Astrocyte (in vitro differentiated cells and primary cell): ENCODE results near the gene CSGALNACT2. TPM values are rescaled to one million over a fixed set of nuclear protein-coding genes. Genes with fewer than 3 reads are reported as not detected.

Source experiments
- DNase-seq: peaks from one replicate; pipeline ENCODE4 v3.0.0-alpha.2; 2010; ENCODE audit warnings: low read depth
- FAIRE-seq: peaks from 2 replicates; lab custom pipeline; 2011; peaks lifted over from hg19 to GRCh38; lab: Jason Lieb, UNC
- H2AFZ ChIP-seq: 2 replicates; pipeline ENCODE4 v1.6.0; 2012; ENCODE audit warnings: low read depth, low read length, inconsistent platforms
- H3K27ac ChIP-seq: 2 replicates; pipeline ENCODE4 v1.5.1; 2011; ENCODE audit warnings: low read depth, low read length, inconsistent platforms
- H3K27me3 ChIP-seq: 2 replicates; pipeline ENCODE4 v1.6.0; 2011; ENCODE audit warnings: low read length, inconsistent platforms; ENCODE audit not compliant: insufficient read depth
- H3K36me3 ChIP-seq: 2 replicates; pipeline ENCODE4 v1.5.1; 2011; ENCODE audit warnings: low read length, inconsistent platforms; ENCODE audit not compliant: insufficient read depth
- H3K4me1 ChIP-seq: 2 replicates; pipeline ENCODE4 v1.5.1; 2011; ENCODE audit warnings: low read length, inconsistent platforms; ENCODE audit not compliant: insufficient read depth
- H3K4me2 ChIP-seq: 2 replicates; pipeline ENCODE4 v1.6.0; 2012; ENCODE audit warnings: low read length, inconsistent platforms
- H3K4me3 ChIP-seq: 2 replicates; pipeline ENCODE4 v1.5.1; 2011; ENCODE audit warnings: low read depth, mild to moderate bottlenecking, low read length, inconsistent platforms; ENCODE audit not compliant: insufficient read depth
- H3K79me2 ChIP-seq: 2 replicates; pipeline ENCODE4 v1.6.0; 2012; ENCODE audit warnings: mild to moderate bottlenecking, low read length, inconsistent platforms; ENCODE audit not compliant: insufficient read depth
- H3K9ac ChIP-seq: 2 replicates; pipeline ENCODE4 v1.6.0; 2012; ENCODE audit warnings: mild to moderate bottlenecking, low read length, inconsistent platforms
- H3K9me3 ChIP-seq: 2 replicates; pipeline ENCODE4 v1.5.1; 2012; ENCODE audit warnings: low read depth, mild to moderate bottlenecking, low read length, inconsistent platforms; ENCODE audit not compliant: insufficient read depth
- H4K20me1 ChIP-seq: 2 replicates; pipeline ENCODE4 v1.6.0; 2012; ENCODE audit warnings: low read length, inconsistent platforms; ENCODE audit not compliant: insufficient read depth
- H3K27ac Mint-ChIP-seq: one replicate; pipeline ENCODE4 v1.8.0; 2021; ENCODE audit warnings: mild to moderate bottlenecking, mixed read lengths; ENCODE audit not compliant: unreplicated experiment
- H3K27me3 Mint-ChIP-seq: one replicate; pipeline ENCODE4 v1.8.0; 2021; ENCODE audit warnings: low read depth, mixed read lengths; ENCODE audit not compliant: unreplicated experiment
- H3K36me3 Mint-ChIP-seq: one replicate; pipeline ENCODE4 v1.8.0; 2021; ENCODE audit warnings: low read depth, mixed read lengths; ENCODE audit not compliant: unreplicated experiment
- H3K4me1 Mint-ChIP-seq: one replicate; pipeline ENCODE4 v1.8.0; 2021; ENCODE audit warnings: low read depth, mixed read lengths; ENCODE audit not compliant: unreplicated experiment
- H3K4me3 Mint-ChIP-seq: one replicate; pipeline ENCODE4 v1.8.0; 2021; ENCODE audit warnings: mild to moderate bottlenecking, moderate library complexity, mixed read lengths; ENCODE audit not compliant: unreplicated experiment
- H3K9me3 Mint-ChIP-seq: one replicate; pipeline ENCODE4 v1.8.0; 2021; ENCODE audit warnings: mild to moderate bottlenecking, mixed read lengths; ENCODE audit not compliant: unreplicated experiment
- EZH2 ChIP-seq: IDR thresholded peaks from 2 replicates; pipeline ENCODE4 v1.6.1; 2012; ENCODE audit warnings: mild to moderate bottlenecking, low read length, inconsistent platforms; ENCODE audit not compliant: insufficient read depth
- total RNA-seq: library from RNA; stranded (reverse); gene quantifications from 2 replicates; pipeline ENCODE4 v1.2.1, GENCODE V29; 2021
- TF ChIP-seq, protein P1 (sequence below): IDR thresholded peaks from 2 replicates; pipeline ENCODE4 v1.5.1; 2011; ENCODE audit warnings: low read depth, mild to moderate bottlenecking, inconsistent platforms, low read length, moderate library complexity; ENCODE audit not compliant: insufficient read depth

The CSGALNACT2 gene
- total RNA-seq, 1 donor from 2014 or later = 28.5 TPM

GRCh38 chr10:43231523-43232078 is 93.4 kb downstream of the CSGALNACT2 start:
- Histone ChIP-seq H3K27me3 (peaks cover 34% of the 10 kb centered on the region), H4K20me1 (no peaks in the 10 kb centered on the region), H3K4me1 (no peaks in the 10 kb centered on the region), H3K36me3 (no peaks in the 10 kb centered on the region), H3K4me2 (no peak overlapping the region), H3K79me2 (no peaks in the 10 kb centered on the region), H2AFZ (no peak overlapping the region), H3K9ac (no peak overlapping the region), H3K9me3 (no peaks in the 10 kb centered on the region), H3K27ac (no peak overlapping the region), H3K4me3 (no peak overlapping the region)
- peaks cover 73% of the 10 kb centered on the region for H3K27me3 Mint-ChIP-seq
- no peak for FAIRE-seq
- no peak overlapping the region for H3K4me3 Mint-ChIP-seq
- peaks cover 2% of the 10 kb centered on the region for H3K4me1 Mint-ChIP-seq
- peaks cover 4% of the 10 kb centered on the region for H3K36me3 Mint-ChIP-seq
- TF ChIP-seq EZH2 = no peak
- TF ChIP-seq, protein P1, sequence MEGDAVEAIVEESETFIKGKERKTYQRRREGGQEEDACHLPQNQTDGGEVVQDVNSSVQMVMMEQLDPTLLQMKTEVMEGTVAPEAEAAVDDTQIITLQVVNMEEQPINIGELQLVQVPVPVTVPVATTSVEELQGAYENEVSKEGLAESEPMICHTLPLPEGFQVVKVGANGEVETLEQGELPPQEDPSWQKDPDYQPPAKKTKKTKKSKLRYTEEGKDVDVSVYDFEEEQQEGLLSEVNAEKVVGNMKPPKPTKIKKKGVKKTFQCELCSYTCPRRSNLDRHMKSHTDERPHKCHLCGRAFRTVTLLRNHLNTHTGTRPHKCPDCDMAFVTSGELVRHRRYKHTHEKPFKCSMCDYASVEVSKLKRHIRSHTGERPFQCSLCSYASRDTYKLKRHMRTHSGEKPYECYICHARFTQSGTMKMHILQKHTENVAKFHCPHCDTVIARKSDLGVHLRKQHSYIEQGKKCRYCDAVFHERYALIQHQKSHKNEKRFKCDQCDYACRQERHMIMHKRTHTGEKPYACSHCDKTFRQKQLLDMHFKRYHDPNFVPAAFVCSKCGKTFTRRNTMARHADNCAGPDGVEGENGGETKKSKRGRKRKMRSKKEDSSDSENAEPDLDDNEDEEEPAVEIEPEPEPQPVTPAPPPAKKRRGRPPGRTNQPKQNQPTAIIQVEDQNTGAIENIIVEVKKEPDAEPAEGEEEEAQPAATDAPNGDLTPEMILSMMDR = no peak
- H3K9me3 Mint-ChIP-seq = peaks cover 8% of the 10 kb centered on the region
- DNase-seq = no peak
- no peak overlapping the region for H3K27ac Mint-ChIP-seq

DNA sequence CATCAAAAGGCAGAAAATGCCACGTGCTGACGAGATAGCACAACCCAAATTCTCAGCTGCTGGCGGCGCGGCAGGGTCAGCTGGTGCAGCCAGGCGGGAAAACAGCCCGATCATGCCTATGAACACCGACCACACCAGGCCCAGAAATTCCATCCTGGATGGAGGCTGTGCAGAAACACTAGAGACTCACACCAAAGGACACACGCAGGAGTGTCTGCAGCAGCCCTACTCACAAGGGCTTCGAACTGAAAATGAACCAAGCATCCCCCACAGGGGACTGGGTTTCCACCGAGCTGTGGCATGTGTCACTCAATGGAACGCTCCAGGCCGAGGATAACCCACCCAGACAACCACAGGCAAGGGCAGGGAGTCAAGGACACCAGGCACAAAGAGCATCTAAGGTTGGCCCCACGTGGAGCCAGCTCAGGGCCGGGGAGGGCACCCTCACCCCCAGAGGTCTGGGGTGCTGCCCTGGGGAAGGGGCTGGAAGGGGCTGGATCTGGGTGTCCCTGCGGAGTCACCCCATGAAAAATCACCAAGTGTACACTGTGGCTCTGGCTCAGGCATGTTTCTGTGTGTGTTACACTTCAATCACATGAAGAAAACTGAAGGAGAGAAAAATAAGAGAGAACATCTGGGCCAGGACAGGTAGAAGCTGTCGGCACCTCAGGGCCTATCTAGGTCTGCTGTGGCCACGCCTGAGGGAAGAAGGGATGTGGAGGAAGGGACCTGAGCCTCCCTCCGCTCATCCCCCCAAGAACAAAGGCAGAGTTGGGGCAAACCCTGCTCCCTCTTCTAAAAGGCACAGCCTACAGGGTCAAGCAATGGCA is 95.6 kb downstream of the CSGALNACT2 start:
- peaks cover 62% of the 10 kb centered on the region for H3K27me3 Mint-ChIP-seq
- peaks cover 2% of the 10 kb centered on the region for H3K4me1 Mint-ChIP-seq
- Histone ChIP-seq H3K79me2 (no peaks in the 10 kb centered on the region), H3K9me3 (no peaks in the 10 kb centered on the region), H3K4me3 (no peak overlapping the region), H2AFZ (no peak overlapping the region), H4K20me1 (no peaks in the 10 kb centered on the region), H3K27me3 (peaks cover 22% of the 10 kb centered on the region), H3K9ac (no peak overlapping the region), H3K4me1 (no peaks in the 10 kb centered on the region), H3K4me2 (no peak overlapping the region), H3K27ac (no peak overlapping the region), H3K36me3 (no peaks in the 10 kb centered on the region)
- DNase-seq = no peak
- FAIRE-seq = no peak
- peaks cover 9% of the 10 kb centered on the region for H3K9me3 Mint-ChIP-seq
- H3K27ac Mint-ChIP-seq = peak overlapping the region; percentile 53
- peaks cover 2% of the 10 kb centered on the region for H3K36me3 Mint-ChIP-seq
- H3K4me3 Mint-ChIP-seq = no peak overlapping the region
- no peak for TF ChIP-seq EZH2
- TF ChIP-seq, protein P1 = no peak
